ENCODE results near the gene PSMB11. TPM values are rescaled to one million over a fixed set of nuclear protein-coding genes. Genes with fewer than 3 reads are reported as not detected.

Gene PSMB11
- total RNA-seq, 1 experiment from 2014 or later, result not detected

GRCh38 chr14:23086565-23086964 is 44.6 kb downstream of the PSMB11 start:
- no peaks in the 10 kb centered on the region for H3K27me3 Mint-ChIP-seq (ENCODE audit: low read depth)

More at GRCh38 chr14:23086565-23086964, 44.6 kb downstream of the PSMB11 start:
- H3T11ph ChIP-seq (ENCODE audit: low read length), result no peak overlapping the region
- H3K9me3 Mint-ChIP-seq, result no peaks in the 10 kb centered on the region
- peaks cover 42 to 90% (median 84%) of the 10 kb centered on the region in 3 experiments; a peak in 6 of 7 replicates for H3K36me3 Mint-ChIP-seq (ENCODE audit: insufficient read depth in 1 of 3, low read depth in 3 of 3)
- no peak overlapping the region for H4K8ac ChIP-seq (replicated peaks; ENCODE audit: insufficient read length, low read depth, low read length)
- H3K4me1 ChIP-seq (ENCODE audit: insufficient read depth, low read length), result no peaks in the 10 kb centered on the region
- H2BK5ac ChIP-seq (ENCODE audit: insufficient read length, low read length), result no peak overlapping the region
- H3K4ac ChIP-seq (ENCODE audit: low read depth, low read length), result no peak overlapping the region
- WGBS (ENCODE audit: extremely low coverage, insufficient read length, low lambda C conversion rate), result no CpG with 5 or more reads among the region's 1 CpG
- H3K23me2 ChIP-seq (ENCODE audit: insufficient read length, low read depth, low read length, poor library complexity, severe bottlenecking), result no peaks in the 10 kb centered on the region
- H4K5ac ChIP-seq (ENCODE audit: insufficient read length, low read depth, low read length), result no peak overlapping the region
- no peaks in the 10 kb centered on the region for H4K20me1 ChIP-seq (ENCODE audit: control insufficient read depth, insufficient read depth, insufficient read length)
- H3K79me2 ChIP-seq (ENCODE audit: insufficient read depth, low read length), result no peaks in the 10 kb centered on the region
- no peak overlapping the region for H3K4me3 Mint-ChIP-seq
- no peak overlapping the region for H3K9ac ChIP-seq (ENCODE audit: extremely low read depth, insufficient read length, low read length)
- H3K14ac ChIP-seq (ENCODE audit: insufficient read depth, low read length), result no peak overlapping the region
- no peak overlapping the region for H3K27ac Mint-ChIP-seq
- H2AFZ ChIP-seq (ENCODE audit: low read length), result no peak overlapping the region
- H2BK120ac ChIP-seq (ENCODE audit: low read depth, low read length, poor library complexity, severe bottlenecking), result no peak overlapping the region
- H3K4me1 Mint-ChIP-seq, result no peaks in the 10 kb centered on the region
- no peaks in the 10 kb centered on the region for H3K9me3 ChIP-seq (ENCODE audit: control insufficient read depth, low read depth, low read length)
- no peak overlapping the region for H2BK12ac ChIP-seq (ENCODE audit: insufficient read length, low read depth, low read length)
- no peak overlapping the region for H3K4me2 ChIP-seq (ENCODE audit: insufficient read depth, insufficient read length, low read length)
- H2BK20ac ChIP-seq (ENCODE audit: low read depth, low read length, poor library complexity, severe bottlenecking), result no peak overlapping the region
- H3K27ac ChIP-seq (ENCODE audit: insufficient read length, low read depth, low read length), result no peak overlapping the region
- H2BK15ac ChIP-seq (ENCODE audit: low read depth, low read length), result no peak overlapping the region
- no peak overlapping the region for H2AK5ac ChIP-seq (ENCODE audit: insufficient read length, low read length)
- TF ChIP-seq, protein P1, sequence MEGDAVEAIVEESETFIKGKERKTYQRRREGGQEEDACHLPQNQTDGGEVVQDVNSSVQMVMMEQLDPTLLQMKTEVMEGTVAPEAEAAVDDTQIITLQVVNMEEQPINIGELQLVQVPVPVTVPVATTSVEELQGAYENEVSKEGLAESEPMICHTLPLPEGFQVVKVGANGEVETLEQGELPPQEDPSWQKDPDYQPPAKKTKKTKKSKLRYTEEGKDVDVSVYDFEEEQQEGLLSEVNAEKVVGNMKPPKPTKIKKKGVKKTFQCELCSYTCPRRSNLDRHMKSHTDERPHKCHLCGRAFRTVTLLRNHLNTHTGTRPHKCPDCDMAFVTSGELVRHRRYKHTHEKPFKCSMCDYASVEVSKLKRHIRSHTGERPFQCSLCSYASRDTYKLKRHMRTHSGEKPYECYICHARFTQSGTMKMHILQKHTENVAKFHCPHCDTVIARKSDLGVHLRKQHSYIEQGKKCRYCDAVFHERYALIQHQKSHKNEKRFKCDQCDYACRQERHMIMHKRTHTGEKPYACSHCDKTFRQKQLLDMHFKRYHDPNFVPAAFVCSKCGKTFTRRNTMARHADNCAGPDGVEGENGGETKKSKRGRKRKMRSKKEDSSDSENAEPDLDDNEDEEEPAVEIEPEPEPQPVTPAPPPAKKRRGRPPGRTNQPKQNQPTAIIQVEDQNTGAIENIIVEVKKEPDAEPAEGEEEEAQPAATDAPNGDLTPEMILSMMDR (conservative IDR thresholded peaks at IDR 0.05), result no peak
- H3K18ac ChIP-seq (ENCODE audit: insufficient read length, low read depth, low read length), result no peak overlapping the region
- H3K27me3 ChIP-seq (ENCODE audit: insufficient read depth, low read length), result no peaks in the 10 kb centered on the region
- no peak overlapping the region for H4K91ac ChIP-seq (ENCODE audit: insufficient read length, low read depth, low read length)
- H3K23ac ChIP-seq (ENCODE audit: insufficient read length, low read depth, low read length), result no peak overlapping the region
- DNase-seq, result no peak
- no peaks in the 10 kb centered on the region for H3K79me1 ChIP-seq (ENCODE audit: insufficient read depth, low read depth, low read length, poor library complexity, severe bottlenecking)
- no peak overlapping the region for H3K56ac ChIP-seq (ENCODE audit: insufficient read length, low read depth, low read length)
